ENCODE results near the gene ACBD6. TPM values are rescaled to one million over a fixed set of nuclear protein-coding genes. Genes with fewer than 3 reads are reported as not detected.

Gene ACBD6
- total and polyA plus RNA-seq, 4 donors = 8.3 to 17.3 (median 14.0) TPM

DNA sequence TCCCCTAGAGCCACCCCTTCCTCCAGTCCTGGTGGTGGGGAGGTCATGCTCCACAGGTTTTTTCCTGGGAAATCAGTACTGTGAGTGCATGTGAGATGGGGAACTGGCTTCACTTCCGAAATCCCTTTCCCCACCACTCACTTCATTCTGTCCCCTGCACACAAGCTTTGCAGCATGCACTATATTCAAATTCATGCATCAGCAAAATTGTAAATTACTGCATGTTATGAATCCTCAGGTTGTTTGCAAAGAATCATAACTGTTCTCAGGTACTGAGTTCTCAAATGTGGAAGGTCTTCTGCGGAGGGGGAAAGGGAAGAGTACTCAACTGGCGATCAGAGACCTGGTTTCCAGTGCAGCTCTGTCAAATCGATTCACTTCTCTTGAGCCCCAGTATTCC is 230.0 kb downstream of the ACBD6 start:
- peaks cover 3 to 8% (median 7%) of the 10 kb centered on the region in 4 donors for H3K4me1 ChIP-seq (ENCODE audit: control insufficient read depth in 4 of 4, insufficient read depth in 4 of 4, low read length in 3 of 4)
- H3K4me3 ChIP-seq (ENCODE audit: low read depth in 1 of 3, low read length in 3 of 3) = no peak overlapping the region
- no peaks in the 10 kb centered on the region for H3K36me3 ChIP-seq (ENCODE audit: control insufficient read depth in 4 of 4, insufficient read depth in 3 of 4, low read depth in 1 of 4, low read length in 3 of 4)
- no peak for DNase-seq (ENCODE audit: low spot score)
- TF ChIP-seq YY1 (IDR thresholded peaks at IDR 0.05) = no peak
- TF ChIP-seq HNF4G (IDR thresholded peaks at IDR 0.05) = no peak
- no peak for TF ChIP-seq RAD21 (IDR thresholded peaks at IDR 0.05)
- TF ChIP-seq, protein P1, sequence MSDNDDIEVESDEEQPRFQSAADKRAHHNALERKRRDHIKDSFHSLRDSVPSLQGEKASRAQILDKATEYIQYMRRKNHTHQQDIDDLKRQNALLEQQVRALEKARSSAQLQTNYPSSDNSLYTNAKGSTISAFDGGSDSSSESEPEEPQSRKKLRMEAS (IDR thresholded peaks at IDR 0.05) = no peak
- no peak for TF ChIP-seq FOXA2 (IDR thresholded peaks at IDR 0.05)
- no peak for TF ChIP-seq SP1 (IDR thresholded peaks at IDR 0.05)
- no peak for TF ChIP-seq RXRA (IDR thresholded peaks at IDR 0.05)
- TF ChIP-seq, protein P2, sequence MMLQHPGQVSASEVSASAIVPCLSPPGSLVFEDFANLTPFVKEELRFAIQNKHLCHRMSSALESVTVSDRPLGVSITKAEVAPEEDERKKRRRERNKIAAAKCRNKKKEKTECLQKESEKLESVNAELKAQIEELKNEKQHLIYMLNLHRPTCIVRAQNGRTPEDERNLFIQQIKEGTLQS (IDR thresholded peaks at IDR 0.05) = no peak
- no peak for TF ChIP-seq NR2F2 (IDR thresholded peaks at IDR 0.05)
- TF ChIP-seq, protein P3, sequence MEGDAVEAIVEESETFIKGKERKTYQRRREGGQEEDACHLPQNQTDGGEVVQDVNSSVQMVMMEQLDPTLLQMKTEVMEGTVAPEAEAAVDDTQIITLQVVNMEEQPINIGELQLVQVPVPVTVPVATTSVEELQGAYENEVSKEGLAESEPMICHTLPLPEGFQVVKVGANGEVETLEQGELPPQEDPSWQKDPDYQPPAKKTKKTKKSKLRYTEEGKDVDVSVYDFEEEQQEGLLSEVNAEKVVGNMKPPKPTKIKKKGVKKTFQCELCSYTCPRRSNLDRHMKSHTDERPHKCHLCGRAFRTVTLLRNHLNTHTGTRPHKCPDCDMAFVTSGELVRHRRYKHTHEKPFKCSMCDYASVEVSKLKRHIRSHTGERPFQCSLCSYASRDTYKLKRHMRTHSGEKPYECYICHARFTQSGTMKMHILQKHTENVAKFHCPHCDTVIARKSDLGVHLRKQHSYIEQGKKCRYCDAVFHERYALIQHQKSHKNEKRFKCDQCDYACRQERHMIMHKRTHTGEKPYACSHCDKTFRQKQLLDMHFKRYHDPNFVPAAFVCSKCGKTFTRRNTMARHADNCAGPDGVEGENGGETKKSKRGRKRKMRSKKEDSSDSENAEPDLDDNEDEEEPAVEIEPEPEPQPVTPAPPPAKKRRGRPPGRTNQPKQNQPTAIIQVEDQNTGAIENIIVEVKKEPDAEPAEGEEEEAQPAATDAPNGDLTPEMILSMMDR (IDR thresholded peaks at IDR 0.05; ENCODE audit: low read depth, low read length, missing input control) = no peak
- H3K27ac ChIP-seq (ENCODE audit: low read depth in 1 of 2, low read length in 2 of 2) = no peak overlapping the region
- H3K9ac ChIP-seq (ENCODE audit: low read depth in 1 of 2, low read length in 2 of 2) = no peak overlapping the region
- H3K27me3 ChIP-seq (ENCODE audit: control insufficient read depth in 4 of 4, insufficient read depth in 4 of 4, low read length in 3 of 4) = no peaks in the 10 kb centered on the region
- no peaks in the 10 kb centered on the region for H3K9me3 ChIP-seq (ENCODE audit: control insufficient read depth in 4 of 4, low read length in 3 of 4)
- 97% methylated on average over 4 of the region's 4 CpGs for WGBS

DNA sequence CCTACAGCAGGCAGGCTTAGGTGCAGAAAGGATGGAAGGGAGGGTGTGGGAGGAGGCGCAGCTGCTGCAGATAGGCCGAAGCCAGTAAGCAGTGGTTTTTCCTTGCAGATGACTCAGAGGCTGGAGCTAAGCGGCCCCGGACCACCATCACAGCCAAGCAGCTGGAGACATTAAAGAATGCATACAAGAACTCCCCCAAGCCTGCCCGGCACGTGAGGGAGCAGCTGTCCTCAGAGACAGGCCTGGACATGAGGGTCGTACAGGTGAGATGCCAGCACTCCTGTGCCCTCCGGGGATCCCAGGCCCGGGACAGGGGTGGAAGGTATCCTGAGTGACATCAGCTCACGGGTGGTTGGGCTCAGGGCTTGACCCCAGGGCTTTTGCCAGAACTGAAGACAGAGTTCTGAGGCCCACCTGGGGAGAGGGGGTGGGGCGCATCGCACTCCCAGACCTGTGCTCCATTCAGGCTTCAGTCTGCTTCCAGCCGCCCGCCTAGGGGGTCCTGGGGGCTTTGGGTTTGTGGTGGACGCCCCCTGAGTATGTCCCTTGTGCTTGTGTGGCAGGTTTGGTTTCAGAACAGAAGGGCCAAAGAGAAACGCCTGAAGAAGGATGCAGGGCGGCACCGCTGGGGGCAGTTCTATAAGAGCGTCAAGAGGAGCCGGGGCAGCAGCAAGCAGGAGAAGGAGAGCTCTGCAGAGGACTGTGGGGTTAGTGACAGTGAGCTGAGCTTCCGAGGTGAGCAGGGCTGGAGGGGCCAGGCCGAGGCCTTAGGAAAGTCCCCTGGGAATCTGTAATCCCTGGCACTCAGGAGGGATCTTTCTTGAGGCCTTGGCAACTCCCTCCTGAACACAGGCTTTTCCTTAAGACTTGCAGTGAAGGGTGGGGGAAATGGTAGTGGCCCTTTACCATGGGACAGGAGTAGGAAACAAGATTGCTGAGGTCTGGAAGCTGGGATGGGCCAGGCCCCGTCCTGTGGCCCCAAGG is 230.8 kb downstream of the ACBD6 start:
- H3K9ac ChIP-seq (ENCODE audit: low read depth in 1 of 2, low read length in 2 of 2) = no peak overlapping the region
- H3K4me3 ChIP-seq (ENCODE audit: low read depth in 1 of 3, low read length in 3 of 3) = no peak overlapping the region
- H3K27me3 ChIP-seq (ENCODE audit: control insufficient read depth in 4 of 4, insufficient read depth in 4 of 4, low read length in 3 of 4) = no peaks in the 10 kb centered on the region
- no peaks in the 10 kb centered on the region for H3K9me3 ChIP-seq (ENCODE audit: control insufficient read depth in 4 of 4, low read length in 3 of 4)
- 91% methylated on average over 23 of the region's 23 CpGs for WGBS
- no peaks in the 10 kb centered on the region for H3K36me3 ChIP-seq (ENCODE audit: control insufficient read depth in 4 of 4, insufficient read depth in 3 of 4, low read depth in 1 of 4, low read length in 3 of 4)
- peak overlapping the region in 1 of 2 donors; percentile 57 for H3K27ac ChIP-seq (ENCODE audit: low read depth in 1 of 2, low read length in 2 of 2)
- TF ChIP-seq, protein P4, sequence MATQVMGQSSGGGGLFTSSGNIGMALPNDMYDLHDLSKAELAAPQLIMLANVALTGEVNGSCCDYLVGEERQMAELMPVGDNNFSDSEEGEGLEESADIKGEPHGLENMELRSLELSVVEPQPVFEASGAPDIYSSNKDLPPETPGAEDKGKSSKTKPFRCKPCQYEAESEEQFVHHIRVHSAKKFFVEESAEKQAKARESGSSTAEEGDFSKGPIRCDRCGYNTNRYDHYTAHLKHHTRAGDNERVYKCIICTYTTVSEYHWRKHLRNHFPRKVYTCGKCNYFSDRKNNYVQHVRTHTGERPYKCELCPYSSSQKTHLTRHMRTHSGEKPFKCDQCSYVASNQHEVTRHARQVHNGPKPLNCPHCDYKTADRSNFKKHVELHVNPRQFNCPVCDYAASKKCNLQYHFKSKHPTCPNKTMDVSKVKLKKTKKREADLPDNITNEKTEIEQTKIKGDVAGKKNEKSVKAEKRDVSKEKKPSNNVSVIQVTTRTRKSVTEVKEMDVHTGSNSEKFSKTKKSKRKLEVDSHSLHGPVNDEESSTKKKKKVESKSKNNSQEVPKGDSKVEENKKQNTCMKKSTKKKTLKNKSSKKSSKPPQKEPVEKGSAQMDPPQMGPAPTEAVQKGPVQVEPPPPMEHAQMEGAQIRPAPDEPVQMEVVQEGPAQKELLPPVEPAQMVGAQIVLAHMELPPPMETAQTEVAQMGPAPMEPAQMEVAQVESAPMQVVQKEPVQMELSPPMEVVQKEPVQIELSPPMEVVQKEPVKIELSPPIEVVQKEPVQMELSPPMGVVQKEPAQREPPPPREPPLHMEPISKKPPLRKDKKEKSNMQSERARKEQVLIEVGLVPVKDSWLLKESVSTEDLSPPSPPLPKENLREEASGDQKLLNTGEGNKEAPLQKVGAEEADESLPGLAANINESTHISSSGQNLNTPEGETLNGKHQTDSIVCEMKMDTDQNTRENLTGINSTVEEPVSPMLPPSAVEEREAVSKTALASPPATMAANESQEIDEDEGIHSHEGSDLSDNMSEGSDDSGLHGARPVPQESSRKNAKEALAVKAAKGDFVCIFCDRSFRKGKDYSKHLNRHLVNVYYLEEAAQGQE (IDR thresholded peaks at IDR 0.05) = no peak
- TF ChIP-seq, protein P5, sequence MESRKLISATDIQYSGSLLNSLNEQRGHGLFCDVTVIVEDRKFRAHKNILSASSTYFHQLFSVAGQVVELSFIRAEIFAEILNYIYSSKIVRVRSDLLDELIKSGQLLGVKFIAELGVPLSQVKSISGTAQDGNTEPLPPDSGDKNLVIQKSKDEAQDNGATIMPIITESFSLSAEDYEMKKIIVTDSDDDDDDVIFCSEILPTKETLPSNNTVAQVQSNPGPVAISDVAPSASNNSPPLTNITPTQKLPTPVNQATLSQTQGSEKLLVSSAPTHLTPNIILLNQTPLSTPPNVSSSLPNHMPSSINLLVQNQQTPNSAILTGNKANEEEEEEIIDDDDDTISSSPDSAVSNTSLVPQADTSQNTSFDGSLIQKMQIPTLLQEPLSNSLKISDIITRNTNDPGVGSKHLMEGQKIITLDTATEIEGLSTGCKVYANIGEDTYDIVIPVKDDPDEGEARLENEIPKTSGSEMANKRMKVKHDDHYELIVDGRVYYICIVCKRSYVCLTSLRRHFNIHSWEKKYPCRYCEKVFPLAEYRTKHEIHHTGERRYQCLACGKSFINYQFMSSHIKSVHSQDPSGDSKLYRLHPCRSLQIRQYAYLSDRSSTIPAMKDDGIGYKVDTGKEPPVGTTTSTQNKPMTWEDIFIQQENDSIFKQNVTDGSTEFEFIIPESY (IDR thresholded peaks at IDR 0.05) = no peak
- no peak for TF ChIP-seq YY1 (IDR thresholded peaks at IDR 0.05)
- TF ChIP-seq, protein P3 (IDR thresholded peaks at IDR 0.05; ENCODE audit: low read depth, low read length, missing input control) = no peak
- TF ChIP-seq, protein P2 (IDR thresholded peaks at IDR 0.05) = no peak
- TF ChIP-seq NR2F2 (IDR thresholded peaks at IDR 0.05) = no peak
- no peak for TF ChIP-seq HNF4A (conservative IDR thresholded peaks at IDR 0.05)
- TF ChIP-seq FOXA1 (IDR thresholded peaks at IDR 0.05) = no peak
- no peak for TF ChIP-seq FOXA2 (IDR thresholded peaks at IDR 0.05)
- TF ChIP-seq TAF1 (conservative IDR thresholded peaks at IDR 0.05) = no peak
- TF ChIP-seq JUND (IDR thresholded peaks at IDR 0.05) = no peak
- no peak for TF ChIP-seq EGR1 (IDR thresholded peaks at IDR 0.05; ENCODE audit: low read depth in 2 of 2)
- TF ChIP-seq GABPA (IDR thresholded peaks at IDR 0.05 in 1 of 2, conservative IDR thresholded peaks at IDR 0.05 in 1 of 2) = no peak
- no peak for TF ChIP-seq HNF4G (IDR thresholded peaks at IDR 0.05)
- peak; percentile 16 for DNase-seq (ENCODE audit: low spot score)
- H3K4me1 ChIP-seq (ENCODE audit: control insufficient read depth in 4 of 4, insufficient read depth in 4 of 4, low read length in 3 of 4) = peaks cover 3 to 8% (median 7%) of the 10 kb centered on the region in 4 donors

Data from liver (tissue), 9 donors.